A549 (cell line): ENCODE data around the gene PCDH9.

Experiments
- JUNB ChIP-seq: fragments of >200 bp; sonication (Bioruptor Twin); formaldehyde crosslinking; IDR thresholded peaks from 2 replicates; pipeline ENCODE4 v1.6.1; 2016
- MYC ChIP-seq: IDR thresholded peaks from 2 replicates; pipeline ENCODE4 v1.6.1; 2012; ENCODE audit warnings: mild to moderate bottlenecking, inconsistent platforms, low read length, improper control_type of control experiment, borderline replicate concordance
- SREBF2 ChIP-seq: fragments of 450-650 bp; IDR thresholded peaks from 2 replicates; pipeline ENCODE4 v1.6.1; 2014; ENCODE audit warnings: mild to moderate bottlenecking, moderate library complexity

DNA sequence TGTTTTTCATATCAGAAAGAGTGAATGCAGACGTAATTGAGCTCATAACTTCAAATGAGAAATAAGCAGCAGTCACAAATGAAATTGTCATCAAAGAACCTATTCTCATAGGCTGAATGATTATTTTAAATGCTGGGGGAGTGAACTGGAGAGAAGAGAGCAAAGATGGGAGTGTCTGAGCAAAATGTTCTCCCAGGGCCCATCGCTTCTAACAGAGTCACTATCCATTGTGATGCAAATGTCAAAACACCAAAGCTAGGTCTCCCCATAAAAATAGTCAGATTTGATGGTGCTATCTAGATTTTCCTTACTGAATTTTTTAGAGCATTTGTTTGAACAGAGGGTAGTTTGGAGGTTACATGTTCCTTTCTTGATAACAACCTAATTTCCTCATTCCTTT, 278.7 kb downstream of the PCDH9 start:
- no peak for TF ChIP-seq MYC
- TF ChIP-seq SREBF2 = no peak
- no peak for TF ChIP-seq JUNB
